Measurements from ENCODE around the gene USH1G.

Gene USH1G

DNA sequence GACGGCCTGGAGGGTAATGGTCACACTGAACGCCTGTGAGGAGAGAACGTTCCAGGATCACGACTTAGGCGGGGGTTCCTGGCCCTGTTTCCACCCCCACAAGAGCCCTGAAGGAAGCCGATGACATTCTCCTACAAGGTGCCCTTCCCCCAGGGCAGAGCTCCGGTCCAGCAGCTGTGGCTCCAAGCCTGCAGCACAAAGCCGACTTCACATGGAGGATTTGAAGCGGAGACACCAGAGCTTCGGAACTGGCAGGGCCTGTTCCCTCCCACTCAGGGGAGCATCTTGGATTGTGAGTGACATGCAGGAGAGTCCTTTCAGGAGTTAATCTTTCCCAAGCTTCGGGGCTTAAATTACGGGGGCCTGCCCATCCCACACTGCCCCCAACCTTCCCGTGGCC is 34.6 kb downstream of the USH1G start:
- no peak for DNase-seq (ENCODE audit: extremely low read depth, insufficient read length)
- Histone ChIP-seq H3K36me3 (ENCODE audit: control insufficient read depth, insufficient read depth, low read length) (no peaks in the 10 kb centered on the region), H3K4me3 (replicated peaks; ENCODE audit: low read depth, low read length) (no peak overlapping the region), H3K27me3 (replicated peaks; ENCODE audit: control insufficient read depth, insufficient read depth, low read length) (peaks cover 2% of the 10 kb centered on the region; the same call in 1 of the 2 replicates)
- TF ChIP-seq, protein P1, sequence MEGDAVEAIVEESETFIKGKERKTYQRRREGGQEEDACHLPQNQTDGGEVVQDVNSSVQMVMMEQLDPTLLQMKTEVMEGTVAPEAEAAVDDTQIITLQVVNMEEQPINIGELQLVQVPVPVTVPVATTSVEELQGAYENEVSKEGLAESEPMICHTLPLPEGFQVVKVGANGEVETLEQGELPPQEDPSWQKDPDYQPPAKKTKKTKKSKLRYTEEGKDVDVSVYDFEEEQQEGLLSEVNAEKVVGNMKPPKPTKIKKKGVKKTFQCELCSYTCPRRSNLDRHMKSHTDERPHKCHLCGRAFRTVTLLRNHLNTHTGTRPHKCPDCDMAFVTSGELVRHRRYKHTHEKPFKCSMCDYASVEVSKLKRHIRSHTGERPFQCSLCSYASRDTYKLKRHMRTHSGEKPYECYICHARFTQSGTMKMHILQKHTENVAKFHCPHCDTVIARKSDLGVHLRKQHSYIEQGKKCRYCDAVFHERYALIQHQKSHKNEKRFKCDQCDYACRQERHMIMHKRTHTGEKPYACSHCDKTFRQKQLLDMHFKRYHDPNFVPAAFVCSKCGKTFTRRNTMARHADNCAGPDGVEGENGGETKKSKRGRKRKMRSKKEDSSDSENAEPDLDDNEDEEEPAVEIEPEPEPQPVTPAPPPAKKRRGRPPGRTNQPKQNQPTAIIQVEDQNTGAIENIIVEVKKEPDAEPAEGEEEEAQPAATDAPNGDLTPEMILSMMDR (IDR thresholded peaks at IDR 0.05; ENCODE audit: insufficient read depth, low read length, poor library complexity, severe bottlenecking), result no peak

DNA sequence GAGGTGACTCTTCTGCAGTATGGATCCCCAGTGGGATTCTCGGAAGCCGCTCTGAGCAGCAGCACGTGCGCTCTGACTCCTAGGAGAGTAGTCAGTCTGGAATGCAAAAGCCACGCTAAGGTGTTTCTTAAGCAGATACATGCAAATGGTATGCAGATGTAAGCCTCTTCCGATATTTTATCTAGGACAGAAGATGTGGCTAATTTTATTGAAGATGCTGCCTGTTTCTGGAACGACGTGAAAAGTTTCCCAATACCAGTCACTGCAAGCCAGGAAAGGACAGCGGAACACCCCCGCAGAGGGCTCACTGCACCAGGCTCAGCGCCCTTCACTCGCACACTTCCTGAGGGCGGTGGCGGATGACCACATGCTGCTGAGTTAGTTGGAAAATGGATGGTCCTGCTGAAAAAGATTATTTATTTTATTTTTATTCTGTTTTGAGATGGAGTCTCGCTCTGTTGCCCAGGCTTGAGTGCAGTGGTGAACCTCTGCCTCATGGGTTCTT is 39.8 kb downstream of the USH1G start:
- no peak for DNase-seq (ENCODE audit: extremely low read depth, insufficient read length)
- no peaks in the 10 kb centered on the region for H3K36me3 ChIP-seq (ENCODE audit: control insufficient read depth, insufficient read depth, low read length)
- no peak overlapping the region for H3K4me3 ChIP-seq (replicated peaks; ENCODE audit: low read depth, low read length)
- TF ChIP-seq, protein P1 (IDR thresholded peaks at IDR 0.05; ENCODE audit: insufficient read depth, low read length, poor library complexity, severe bottlenecking), result no peak
- peaks cover 3% of the 10 kb centered on the region; the same call in 1 of the 2 replicates for H3K27me3 ChIP-seq (replicated peaks; ENCODE audit: control insufficient read depth, insufficient read depth, low read length)

DNA sequence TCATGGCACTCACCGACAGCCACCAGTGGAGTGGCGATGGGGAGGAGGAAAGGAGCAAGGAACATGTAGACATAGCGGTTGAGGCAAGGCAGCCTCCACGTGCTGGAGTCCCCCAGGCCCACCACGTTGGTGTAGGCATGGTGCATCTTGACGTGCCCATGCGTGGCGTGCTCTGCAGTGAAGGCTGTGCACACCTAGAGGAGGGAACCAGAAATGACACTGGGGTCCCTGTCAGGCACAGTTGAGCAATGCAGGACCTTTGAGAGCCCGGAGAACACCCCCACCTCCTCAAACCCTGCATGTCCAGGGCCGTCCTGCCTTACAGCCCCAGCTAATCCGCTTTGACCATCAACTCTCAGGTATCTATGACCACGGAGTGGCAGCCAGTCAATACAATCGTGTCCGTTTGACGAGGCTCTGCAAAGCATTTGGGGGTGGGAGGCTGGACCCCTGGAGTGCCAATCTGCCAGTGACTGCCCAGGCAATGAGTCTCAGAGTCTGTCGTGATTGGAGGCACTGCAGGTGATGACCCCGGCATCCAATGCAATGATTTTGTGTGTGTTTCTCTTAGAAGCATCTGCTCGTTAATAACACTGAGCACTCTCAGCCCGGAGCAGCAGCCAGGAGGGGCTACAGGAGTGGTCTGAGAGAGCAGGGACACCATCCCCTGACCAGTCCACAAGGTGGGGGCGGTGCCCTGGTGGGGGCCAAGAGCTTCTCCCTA is 40.4 kb downstream of the USH1G start:
- TF ChIP-seq, protein P1 (IDR thresholded peaks at IDR 0.05; ENCODE audit: insufficient read depth, low read length, poor library complexity, severe bottlenecking), result no peak
- Histone ChIP-seq H3K36me3 (ENCODE audit: control insufficient read depth, insufficient read depth, low read length) (no peaks in the 10 kb centered on the region), H3K4me3 (replicated peaks; ENCODE audit: low read depth, low read length) (no peak overlapping the region), H3K27me3 (replicated peaks; ENCODE audit: control insufficient read depth, insufficient read depth, low read length) (peaks cover 3% of the 10 kb centered on the region; the same call in 1 of the 2 replicates)
- no peak for DNase-seq (ENCODE audit: extremely low read depth, insufficient read length)

DNA sequence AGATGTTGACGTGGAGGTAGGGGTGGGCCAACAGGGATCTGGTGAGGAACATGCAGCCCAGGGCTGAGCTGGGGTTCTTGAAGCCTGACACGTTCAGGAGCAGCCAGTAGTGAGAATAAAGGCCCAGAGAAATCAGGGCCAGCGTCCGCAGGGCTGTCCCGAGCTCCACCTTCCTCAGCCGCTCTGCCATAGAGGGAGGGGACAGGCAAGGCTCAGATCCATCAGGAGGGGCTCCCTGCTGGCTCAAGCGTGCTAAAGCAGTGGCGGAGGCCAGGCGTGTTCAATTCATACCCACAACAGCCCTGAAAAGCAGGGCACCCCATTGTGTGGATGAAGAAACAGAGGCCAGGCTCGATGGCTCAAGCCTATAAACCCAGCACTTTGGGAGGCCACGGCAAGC is 42.0 kb downstream of the USH1G start:
- TF ChIP-seq, protein P1 (IDR thresholded peaks at IDR 0.05; ENCODE audit: insufficient read depth, low read length, poor library complexity, severe bottlenecking), result no peak
- Histone ChIP-seq H3K36me3 (ENCODE audit: control insufficient read depth, insufficient read depth, low read length) (no peaks in the 10 kb centered on the region), H3K4me3 (replicated peaks; ENCODE audit: low read depth, low read length) (no peak overlapping the region), H3K27me3 (replicated peaks; ENCODE audit: control insufficient read depth, insufficient read depth, low read length) (peaks cover 1% of the 10 kb centered on the region; the same call in 1 of the 2 replicates)
- DNase-seq (ENCODE audit: extremely low read depth, insufficient read length), result no peak

DNA sequence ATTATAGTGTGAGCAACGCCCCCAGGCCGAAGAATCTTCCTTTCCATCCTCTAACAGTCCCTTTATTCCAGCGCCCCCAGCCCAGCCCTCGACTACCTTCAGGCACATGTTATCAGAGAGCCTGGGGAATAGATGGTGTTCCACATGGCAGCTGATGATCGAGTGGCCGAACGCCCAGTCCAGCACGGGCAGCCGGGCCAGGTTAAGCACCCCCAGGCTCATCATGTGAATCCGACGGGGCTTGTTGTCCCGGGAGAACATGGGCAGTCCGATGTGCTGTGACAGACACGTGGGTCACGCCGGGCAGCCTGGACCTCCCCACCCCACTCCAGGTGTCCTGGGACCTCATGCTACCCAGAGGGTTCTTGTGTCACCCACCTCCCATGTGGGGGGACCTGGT is 43.7 kb downstream of the USH1G start:
- H3K4me3 ChIP-seq (replicated peaks; ENCODE audit: low read depth, low read length), result no peak overlapping the region
- H3K27me3 ChIP-seq (replicated peaks; ENCODE audit: control insufficient read depth, insufficient read depth, low read length), result peaks cover 1% of the 10 kb centered on the region; the same call in 1 of the 2 replicates

More for the DNA sequence above, 43.7 kb downstream of the USH1G start:
- H3K36me3 ChIP-seq (ENCODE audit: control insufficient read depth, insufficient read depth, low read length), result no peaks in the 10 kb centered on the region
- no peak for DNase-seq (ENCODE audit: extremely low read depth, insufficient read length)
- TF ChIP-seq, protein P1 (IDR thresholded peaks at IDR 0.05; ENCODE audit: insufficient read depth, low read length, poor library complexity, severe bottlenecking), result no peak
